Uterus (tissue), 2 donors: Measurements from ENCODE around the gene CHST15.

Source experiments
- POLR2A ChIP-seq, 2 donors: fragments of 450-650 bp; IDR thresholded peaks; one replicate each; pipeline ENCODE4 v1.6.1; 2016; ENCODE audit warnings: antibody characterized with exemption in 2 of 2, mild to moderate bottlenecking in 1 of 2, moderate library complexity in 1 of 2
- TF ChIP-seq, protein P1 (sequence below), 4 experiments: fragments of 200-600 bp in 2 of 4; fragments of 450-650 bp in 2 of 4; sonication (generic) in 2 of 4; IDR thresholded peaks; one replicate each; pipeline ENCODE4 v1.5.1; 2016 to 2019; ENCODE audit warnings: antibody characterized with exemption in 4 of 4, mild to moderate bottlenecking in 2 of 4, moderate library complexity in 1 of 4

DNA sequence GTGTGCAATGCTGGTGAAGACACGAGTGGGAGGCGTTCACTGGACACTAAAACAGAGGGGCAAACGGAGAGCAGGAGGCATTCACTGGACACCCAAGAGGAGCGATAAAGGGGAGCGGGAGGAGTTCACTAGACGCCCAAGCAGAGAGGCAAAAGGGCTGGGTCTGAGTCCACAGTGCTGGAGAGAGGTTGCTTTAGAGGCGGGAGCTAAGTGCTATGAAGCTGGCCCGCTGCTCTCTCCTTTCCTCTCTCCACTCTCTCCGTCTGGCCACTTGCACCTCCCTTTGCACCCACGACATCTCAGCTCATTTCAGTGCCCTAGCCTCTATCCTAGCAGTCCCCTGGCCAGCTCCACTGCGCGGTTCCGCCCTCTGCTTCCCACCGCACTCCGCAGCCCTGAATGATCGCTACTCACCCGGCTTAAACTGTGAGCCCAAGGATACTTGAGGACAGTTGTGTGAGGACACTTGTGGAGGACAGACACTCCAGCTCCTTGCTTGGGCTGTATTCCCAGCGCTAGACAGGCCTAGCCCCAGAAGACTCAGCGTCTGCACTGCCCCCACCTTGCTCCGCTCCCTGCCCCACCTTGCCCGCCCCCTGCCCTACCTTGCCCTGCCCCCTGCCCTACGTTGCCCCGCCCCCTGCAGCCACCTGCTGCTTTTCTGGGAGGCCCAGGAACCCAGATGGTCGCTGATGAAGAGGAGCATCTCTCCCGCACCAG is 123.0 kb downstream of the CHST15 start:
- TF ChIP-seq, protein P1, sequence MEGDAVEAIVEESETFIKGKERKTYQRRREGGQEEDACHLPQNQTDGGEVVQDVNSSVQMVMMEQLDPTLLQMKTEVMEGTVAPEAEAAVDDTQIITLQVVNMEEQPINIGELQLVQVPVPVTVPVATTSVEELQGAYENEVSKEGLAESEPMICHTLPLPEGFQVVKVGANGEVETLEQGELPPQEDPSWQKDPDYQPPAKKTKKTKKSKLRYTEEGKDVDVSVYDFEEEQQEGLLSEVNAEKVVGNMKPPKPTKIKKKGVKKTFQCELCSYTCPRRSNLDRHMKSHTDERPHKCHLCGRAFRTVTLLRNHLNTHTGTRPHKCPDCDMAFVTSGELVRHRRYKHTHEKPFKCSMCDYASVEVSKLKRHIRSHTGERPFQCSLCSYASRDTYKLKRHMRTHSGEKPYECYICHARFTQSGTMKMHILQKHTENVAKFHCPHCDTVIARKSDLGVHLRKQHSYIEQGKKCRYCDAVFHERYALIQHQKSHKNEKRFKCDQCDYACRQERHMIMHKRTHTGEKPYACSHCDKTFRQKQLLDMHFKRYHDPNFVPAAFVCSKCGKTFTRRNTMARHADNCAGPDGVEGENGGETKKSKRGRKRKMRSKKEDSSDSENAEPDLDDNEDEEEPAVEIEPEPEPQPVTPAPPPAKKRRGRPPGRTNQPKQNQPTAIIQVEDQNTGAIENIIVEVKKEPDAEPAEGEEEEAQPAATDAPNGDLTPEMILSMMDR (IDR thresholded peaks at IDR 0.05), result no peak
- no peak for TF ChIP-seq POLR2A (IDR thresholded peaks at IDR 0.05)
